Adrenal gland (tissue), 5 donors: Measurements from ENCODE around the gene PRDM11.

ENCODE experiments used
- POLR2A ChIP-seq, 2 donors: fragments of 450-650 bp; IDR thresholded peaks; one replicate each; pipeline ENCODE4 v1.6.1; 2017; ENCODE audit warnings: antibody characterized with exemption in 2 of 2, mild to moderate bottlenecking in 2 of 2, moderate library complexity in 1 of 2
- TF ChIP-seq, protein P1 (sequence below), 6 experiments: fragments of 450-650 bp in 4 of 6; fragments of 200-600 bp in 2 of 6; sonication (generic) in 1 of 6; IDR thresholded peaks; 1 replicate in 5 of 6; 2 replicates in 1 of 6; pipeline versions ENCODE4 v1.5.1 to v1.8.0; 2016 to 2021; ENCODE audit warnings: antibody characterized with exemption in 6 of 6, mild to moderate bottlenecking in 2 of 6, moderate library complexity in 1 of 6
- donor health status: DM: no; HTN: no; CAD: no.

DNA sequence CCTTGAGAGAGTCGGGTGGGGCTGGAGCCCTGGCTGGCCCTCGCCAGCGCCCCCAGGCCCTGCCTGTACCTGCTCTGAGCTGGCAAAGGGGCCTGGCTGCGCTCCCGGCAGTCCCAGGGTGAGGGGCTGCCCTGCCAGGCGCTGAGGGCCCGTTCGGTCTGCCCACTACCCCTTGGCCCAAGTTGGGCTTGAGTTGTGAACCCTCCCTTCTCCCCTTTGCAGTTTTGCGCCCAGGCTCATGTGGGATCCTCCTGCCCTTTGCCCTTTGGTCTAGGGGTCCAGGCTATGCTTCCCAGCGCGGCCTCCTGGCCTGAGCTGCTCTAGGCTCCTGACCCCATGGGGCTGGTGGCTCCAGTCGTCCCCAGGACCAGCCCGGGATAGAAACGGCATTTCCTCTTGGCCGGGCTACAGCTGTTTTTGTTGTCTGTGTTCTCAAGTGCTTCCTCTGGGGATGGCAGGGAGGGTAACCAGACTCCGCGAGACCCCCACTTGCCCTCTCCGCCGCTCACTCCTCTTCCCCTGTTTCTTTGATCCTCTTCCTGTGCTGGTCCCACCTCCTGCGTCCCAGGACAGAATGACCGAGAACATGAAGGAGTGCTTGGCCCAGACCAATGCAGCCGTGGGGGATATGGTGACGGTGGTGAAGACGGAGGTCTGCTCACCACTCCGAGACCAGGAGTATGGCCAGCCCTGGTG lies 34.9 kb downstream of the PRDM11 start:
- TF ChIP-seq, protein P1, sequence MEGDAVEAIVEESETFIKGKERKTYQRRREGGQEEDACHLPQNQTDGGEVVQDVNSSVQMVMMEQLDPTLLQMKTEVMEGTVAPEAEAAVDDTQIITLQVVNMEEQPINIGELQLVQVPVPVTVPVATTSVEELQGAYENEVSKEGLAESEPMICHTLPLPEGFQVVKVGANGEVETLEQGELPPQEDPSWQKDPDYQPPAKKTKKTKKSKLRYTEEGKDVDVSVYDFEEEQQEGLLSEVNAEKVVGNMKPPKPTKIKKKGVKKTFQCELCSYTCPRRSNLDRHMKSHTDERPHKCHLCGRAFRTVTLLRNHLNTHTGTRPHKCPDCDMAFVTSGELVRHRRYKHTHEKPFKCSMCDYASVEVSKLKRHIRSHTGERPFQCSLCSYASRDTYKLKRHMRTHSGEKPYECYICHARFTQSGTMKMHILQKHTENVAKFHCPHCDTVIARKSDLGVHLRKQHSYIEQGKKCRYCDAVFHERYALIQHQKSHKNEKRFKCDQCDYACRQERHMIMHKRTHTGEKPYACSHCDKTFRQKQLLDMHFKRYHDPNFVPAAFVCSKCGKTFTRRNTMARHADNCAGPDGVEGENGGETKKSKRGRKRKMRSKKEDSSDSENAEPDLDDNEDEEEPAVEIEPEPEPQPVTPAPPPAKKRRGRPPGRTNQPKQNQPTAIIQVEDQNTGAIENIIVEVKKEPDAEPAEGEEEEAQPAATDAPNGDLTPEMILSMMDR (IDR thresholded peaks at IDR 0.05) = no peak
- no peak for TF ChIP-seq POLR2A (IDR thresholded peaks at IDR 0.05)
